HK-2 (cell line): ENCODE data around the gene TRIM8.
"Not testable (repeated sequence)": the region's sequence is repeated elsewhere in the genome, so short reads cannot be mapped to it uniquely, and the experiment has no call there.

ENCODE experiments used
- DNase-seq: peaks from one replicate; pipeline ENCODE4 v3.0.0-alpha.2; 2018; ENCODE audit not compliant: unreplicated experiment

The TRIM8 gene

GRCh38 chr10:102650655-102651454, 6.6 kb downstream of the TRIM8 start:
- DNase-seq, result no peak

GRCh38 chr10:102651455-102652169, 7.3 kb downstream of the TRIM8 start:
- DNase-seq, result no peak

- no peak for DNase-seq
These were observed 8.1 kb downstream of the TRIM8 start for GRCh38 chr10:102652170-102652916.

GRCh38 chr10:102653060-102653459, 8.8 kb downstream of the TRIM8 start:
- no peak for DNase-seq

- DNase-seq, result no peak
These were observed 10.3 kb downstream of the TRIM8 start for GRCh38 chr10:102654566-102654965.

GRCh38 chr10:102654969-102655368, 10.7 kb downstream of the TRIM8 start:
- no peak for DNase-seq

GRCh38 chr10:102656026-102656425, 11.7 kb downstream of the TRIM8 start:
- DNase-seq, result no peak

GRCh38 chr10:102656791-102657371, 12.6 kb downstream of the TRIM8 start:
- DNase-seq, result no peak

- no peak for DNase-seq
These were observed 13.2 kb downstream of the TRIM8 start for GRCh38 chr10:102657451-102657850.

- no peak for DNase-seq
These were observed 13.9 kb downstream of the TRIM8 start for GRCh38 chr10:102657984-102658724.

GRCh38 chr10:102658802-102659201, 14.5 kb downstream of the TRIM8 start:
- no peak for DNase-seq

- no peak for DNase-seq
These were observed 16.8 kb downstream of the TRIM8 start for GRCh38 chr10:102660888-102661657.

GRCh38 chr10:102661658-102662028, 17.4 kb downstream of the TRIM8 start:
- no peak for DNase-seq

GRCh38 chr10:102665904-102666509, 21.7 kb downstream of the TRIM8 start:
- DNase-seq, result peak; percentile 75

- not testable (repeated sequence) for DNase-seq
These were observed 23.1 kb downstream of the TRIM8 start for GRCh38 chr10:102667411-102667810.

GRCh38 chr10:102668326-102669107, 24.2 kb downstream of the TRIM8 start:
- DNase-seq, result no peak

GRCh38 chr10:102669206-102670064, 25.2 kb downstream of the TRIM8 start:
- peak; percentile 65 for DNase-seq

- no peak for DNase-seq
These were observed 25.9 kb downstream of the TRIM8 start for GRCh38 chr10:102670065-102670670.
